Peyer's patch (tissue), 4 donors: Measurements from ENCODE around the gene CAGE1. TPM values are rescaled to one million over a fixed set of nuclear protein-coding genes. Genes with fewer than 3 reads are reported as not detected.
"Not testable (repeated sequence)": the region's sequence is repeated elsewhere in the genome, so short reads cannot be mapped to it uniquely, and the experiment has no call there.

ENCODE experiments used
- DNase-seq, 3 donors: peaks; one replicate each; pipeline ENCODE4 v3.0.0-alpha.2; 2017 to 2019
- H3K27ac ChIP-seq, 4 donors: fragments of 200-600 bp; sonication (generic); one replicate each; pipeline ENCODE4 v1.5.1; 2016 to 2019
- H3K27me3 ChIP-seq, 2 donors: fragments of 200-600 bp; sonication (generic); one replicate each; pipeline ENCODE4 v1.5.1; 2019
- H3K36me3 ChIP-seq, 3 donors: fragments of 200-600 bp; sonication (generic); one replicate each; pipeline ENCODE4 v1.5.1; 2016 to 2019
- H3K4me1 ChIP-seq, 4 donors: fragments of 200-600 bp; sonication (generic); one replicate each; pipeline ENCODE4 v1.5.1; 2016 to 2019
- H3K4me3 ChIP-seq, 4 donors: fragments of 200-600 bp; sonication (generic); 1 replicate in 3 of 4; 2 replicates in 1 of 4; pipeline ENCODE4 v1.5.1; 2016 to 2019; ENCODE audit warnings: mild to moderate bottlenecking in 1 of 4
- H3K9me3 ChIP-seq, 4 donors: fragments of 200-600 bp; sonication (generic); one replicate each; pipeline ENCODE4 v1.5.1; 2016 to 2019; ENCODE audit warnings: mild to moderate bottlenecking in 1 of 4
- POLR2A ChIP-seq, 2 donors: fragments of 450-650 bp; IDR thresholded peaks; one replicate each; pipeline ENCODE4 v1.5.1; 2017; ENCODE audit warnings: antibody characterized with exemption in 2 of 2, mild to moderate bottlenecking in 2 of 2, moderate library complexity in 2 of 2
- total RNA-seq, 4 donors: library from RNA; depleted of rRNA; stranded (reverse); fragments of >200 nt; gene quantifications; one replicate each; pipeline ENCODE4 v1.1.0, GENCODE V29; 2016
- TF ChIP-seq, protein P1 (sequence below), 6 experiments: fragments of 450-650 bp in 4 of 6; fragments of 200-600 bp in 2 of 6; sonication (generic) in 1 of 6; IDR thresholded peaks; one replicate each; pipeline ENCODE4 v1.5.1; 2017 to 2019; ENCODE audit warnings: antibody characterized with exemption in 6 of 6, mild to moderate bottlenecking in 3 of 6, moderate library complexity in 1 of 6

The CAGE1 gene
- total RNA-seq, 4 donors from 2014 or later = not detected

GRCh38 chr6:7377961-7378360 is 11.6 kb downstream of the CAGE1 start:
- no peaks in the 10 kb centered on the region for H3K27me3 ChIP-seq
- H3K4me1 ChIP-seq = no peaks in the 10 kb centered on the region
- no peak for DNase-seq
- no peaks in the 10 kb centered on the region for H3K9me3 ChIP-seq
- no peak overlapping the region for H3K27ac ChIP-seq
- TF ChIP-seq, protein P1, sequence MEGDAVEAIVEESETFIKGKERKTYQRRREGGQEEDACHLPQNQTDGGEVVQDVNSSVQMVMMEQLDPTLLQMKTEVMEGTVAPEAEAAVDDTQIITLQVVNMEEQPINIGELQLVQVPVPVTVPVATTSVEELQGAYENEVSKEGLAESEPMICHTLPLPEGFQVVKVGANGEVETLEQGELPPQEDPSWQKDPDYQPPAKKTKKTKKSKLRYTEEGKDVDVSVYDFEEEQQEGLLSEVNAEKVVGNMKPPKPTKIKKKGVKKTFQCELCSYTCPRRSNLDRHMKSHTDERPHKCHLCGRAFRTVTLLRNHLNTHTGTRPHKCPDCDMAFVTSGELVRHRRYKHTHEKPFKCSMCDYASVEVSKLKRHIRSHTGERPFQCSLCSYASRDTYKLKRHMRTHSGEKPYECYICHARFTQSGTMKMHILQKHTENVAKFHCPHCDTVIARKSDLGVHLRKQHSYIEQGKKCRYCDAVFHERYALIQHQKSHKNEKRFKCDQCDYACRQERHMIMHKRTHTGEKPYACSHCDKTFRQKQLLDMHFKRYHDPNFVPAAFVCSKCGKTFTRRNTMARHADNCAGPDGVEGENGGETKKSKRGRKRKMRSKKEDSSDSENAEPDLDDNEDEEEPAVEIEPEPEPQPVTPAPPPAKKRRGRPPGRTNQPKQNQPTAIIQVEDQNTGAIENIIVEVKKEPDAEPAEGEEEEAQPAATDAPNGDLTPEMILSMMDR (IDR thresholded peaks at IDR 0.05) = no peak
- TF ChIP-seq POLR2A (IDR thresholded peaks at IDR 0.05) = no peak
- no peak overlapping the region for H3K4me3 ChIP-seq
- H3K36me3 ChIP-seq = no peaks in the 10 kb centered on the region

DNA sequence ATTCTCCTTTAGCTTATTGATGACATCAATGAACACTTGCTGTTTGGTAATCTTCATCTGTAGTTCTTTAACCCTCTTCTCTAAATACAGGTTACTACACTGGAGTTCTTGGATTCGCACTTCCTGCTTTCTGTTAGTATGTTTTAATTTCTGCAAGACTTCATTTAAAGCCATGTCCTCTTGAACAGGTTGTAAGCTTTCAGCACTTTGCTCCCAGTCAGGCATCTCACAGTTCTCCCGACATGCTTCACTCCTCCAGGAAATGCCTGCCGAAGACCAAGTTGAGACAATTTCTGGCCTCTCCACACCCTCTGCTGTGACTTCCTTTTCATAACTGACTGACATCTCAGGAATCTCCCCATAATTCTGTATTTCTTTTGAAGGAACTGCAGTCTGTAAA is 15.8 kb downstream of the CAGE1 start:
- no peak overlapping the region for H3K27ac ChIP-seq
- no peaks in the 10 kb centered on the region for H3K36me3 ChIP-seq
- no peak for TF ChIP-seq POLR2A (IDR thresholded peaks at IDR 0.05)
- TF ChIP-seq, protein P1 (IDR thresholded peaks at IDR 0.05) = no peak
- no peaks in the 10 kb centered on the region for H3K9me3 ChIP-seq
- no peak overlapping the region for H3K4me3 ChIP-seq
- H3K27me3 ChIP-seq = no peaks in the 10 kb centered on the region
- no peaks in the 10 kb centered on the region for H3K4me1 ChIP-seq
- DNase-seq = peak in 1 of 3 donors; percentile 54

DNA sequence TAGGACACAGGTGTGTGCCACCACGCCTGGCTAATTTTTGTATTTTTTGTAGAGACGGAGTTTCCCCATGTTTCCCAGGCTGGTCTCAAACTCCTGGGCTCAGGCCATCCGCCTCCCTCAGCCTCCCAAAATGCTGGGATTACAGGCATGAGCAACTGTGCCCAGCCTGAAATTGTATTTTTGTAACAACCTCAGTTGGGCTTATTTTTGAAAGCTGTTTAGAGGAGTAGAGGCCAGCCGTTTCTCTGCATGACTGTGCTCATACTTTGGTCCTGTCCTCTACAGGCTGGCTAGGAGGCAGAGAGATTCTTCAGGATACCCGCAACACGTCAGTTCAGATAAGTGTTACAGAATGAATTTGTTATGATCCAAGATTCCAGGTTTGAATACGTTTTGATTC is 22.1 kb downstream of the CAGE1 start:
- Histone ChIP-seq H3K36me3 (no peaks in the 10 kb centered on the region), H3K4me3 (no peak overlapping the region), H3K4me1 (no peaks in the 10 kb centered on the region), H3K27me3 (no peaks in the 10 kb centered on the region), H3K9me3 (no peaks in the 10 kb centered on the region), H3K27ac (no peak overlapping the region)
- TF ChIP-seq POLR2A (IDR thresholded peaks at IDR 0.05) = no peak
- TF ChIP-seq, protein P1 (IDR thresholded peaks at IDR 0.05) = no peak
- no peak for DNase-seq

GRCh38 chr6:7351916-7352315 is 37.6 kb downstream of the CAGE1 start:
- not testable (repeated sequence) for H3K27me3 ChIP-seq, H3K27ac ChIP-seq, DNase-seq, H3K9me3 ChIP-seq, H3K4me1 ChIP-seq, H3K36me3 ChIP-seq, H3K4me3 ChIP-seq

DNA sequence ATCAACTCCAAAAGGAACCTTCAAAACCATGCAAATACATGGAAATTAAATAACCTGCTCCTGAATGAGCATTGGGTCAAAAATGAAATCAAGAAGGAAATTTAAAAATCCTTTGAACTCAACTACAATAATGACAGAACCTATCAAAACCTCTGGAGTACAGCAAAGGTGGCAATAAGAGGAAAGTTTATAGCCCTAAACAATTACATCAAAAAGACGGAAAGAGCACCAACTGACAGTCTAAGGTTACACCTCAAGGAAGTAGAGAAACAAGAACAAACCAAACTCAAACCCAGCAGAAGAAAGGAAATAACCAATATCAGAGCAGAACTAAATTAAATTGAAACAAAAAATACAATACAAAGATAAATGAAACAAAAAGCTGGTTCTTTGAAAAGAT is 39.0 kb downstream of the CAGE1 start:
- H3K27ac ChIP-seq, H3K36me3 ChIP-seq, H3K4me1 ChIP-seq, H3K9me3 ChIP-seq, DNase-seq, H3K27me3 ChIP-seq, H3K4me3 ChIP-seq: not testable (repeated sequence)

GRCh38 chr6:7347551-7347997 is 42.0 kb downstream of the CAGE1 start:
- not testable (repeated sequence) for H3K36me3 ChIP-seq, H3K27me3 ChIP-seq, H3K9me3 ChIP-seq, H3K4me3 ChIP-seq, H3K4me1 ChIP-seq, H3K27ac ChIP-seq
- DNase-seq = peak in 2 of 3 donors; percentile 58 to 66

DNA sequence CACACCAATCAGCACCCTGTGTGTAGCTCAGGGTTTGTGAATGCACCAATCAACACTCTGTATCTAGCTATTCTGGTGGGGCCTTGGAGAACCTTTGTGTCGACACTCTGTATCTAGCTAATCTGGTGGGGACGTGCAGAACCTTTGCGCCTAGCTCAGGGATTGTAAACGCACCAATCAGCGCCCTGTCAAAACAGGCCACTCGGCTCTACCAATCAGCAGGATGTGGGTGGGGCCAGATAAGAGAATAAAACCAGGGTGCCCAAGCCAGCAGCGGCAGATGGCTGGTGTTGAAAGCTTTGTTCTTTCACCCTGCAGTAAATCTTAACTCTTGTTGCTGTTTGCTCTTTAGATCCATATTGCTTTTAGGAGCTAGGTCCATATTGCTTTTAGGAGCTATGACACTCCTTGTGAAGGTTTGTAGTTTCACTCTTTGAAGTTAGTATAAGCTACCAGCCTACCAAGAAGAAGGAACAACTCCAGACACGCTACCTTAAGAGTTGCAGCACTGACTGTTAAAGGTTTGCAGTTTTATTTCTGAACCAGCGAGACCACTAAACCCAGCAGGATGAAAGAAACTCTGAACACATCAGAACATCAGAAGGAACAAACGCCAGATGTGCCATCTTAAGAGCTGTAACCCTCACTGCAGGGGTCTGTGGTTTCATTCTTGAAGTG is 44.6 kb downstream of the CAGE1 start:
- H3K9me3 ChIP-seq, DNase-seq, H3K36me3 ChIP-seq, H3K4me1 ChIP-seq, H3K4me3 ChIP-seq, H3K27ac ChIP-seq, H3K27me3 ChIP-seq: not testable (repeated sequence)
